Middle frontal gyrus (tissue), 1 donor: ENCODE results near the gene SDK1.

Experiments used
- DNase-seq: peaks from one replicate; pipeline ENCODE4 v3.0.0-alpha.2; 2015; ENCODE audit warnings: low spot score; ENCODE audit errors: extremely low spot score

Gene SDK1

GRCh38 chr7:3518546-3518945, 217.5 kb downstream of the SDK1 start:
- no peak for DNase-seq

GRCh38 chr7:3520206-3520605, 219.2 kb downstream of the SDK1 start:
- DNase-seq, result no peak

- no peak for DNase-seq
Measured at GRCh38 chr7:3527496-3528124, 226.6 kb downstream of the SDK1 start.

GRCh38 chr7:3533040-3533439, 232.0 kb downstream of the SDK1 start:
- DNase-seq, result no peak

GRCh38 chr7:3537210-3537875, 236.3 kb downstream of the SDK1 start:
- no peak for DNase-seq

GRCh38 chr7:3538041-3538440, 237.0 kb downstream of the SDK1 start:
- no peak for DNase-seq

- DNase-seq, result no peak
Measured at GRCh38 chr7:3540456-3541220, 239.6 kb downstream of the SDK1 start.

GRCh38 chr7:3544202-3544601, 243.2 kb downstream of the SDK1 start:
- DNase-seq, result no peak

- no peak for DNase-seq
Measured at GRCh38 chr7:3548815-3549214, 247.8 kb downstream of the SDK1 start.

- no peak for DNase-seq
Measured at GRCh38 chr7:3549601-3550000, 248.5 kb downstream of the SDK1 start.

GRCh38 chr7:3551536-3551935, 250.5 kb downstream of the SDK1 start:
- no peak for DNase-seq

GRCh38 chr7:3552499-3552898, 251.4 kb downstream of the SDK1 start:
- DNase-seq, result no peak

- no peak for DNase-seq
Measured at GRCh38 chr7:3558400-3558799, 257.3 kb downstream of the SDK1 start.

GRCh38 chr7:3559278-3559677, 258.2 kb downstream of the SDK1 start:
- DNase-seq, result no peak

- DNase-seq, result no peak
Measured at GRCh38 chr7:3560495-3560894, 259.4 kb downstream of the SDK1 start.

- DNase-seq, result no peak
Measured at GRCh38 chr7:3561932-3562331, 260.9 kb downstream of the SDK1 start.

- DNase-seq, result no peak
Measured at GRCh38 chr7:3564231-3564630, 263.2 kb downstream of the SDK1 start.

- DNase-seq, result no peak
Measured at GRCh38 chr7:3568516-3568915, 267.5 kb downstream of the SDK1 start.

GRCh38 chr7:3569643-3570042, 268.6 kb downstream of the SDK1 start:
- no peak for DNase-seq

- no peak for DNase-seq
Measured at GRCh38 chr7:3573151-3573550, 272.1 kb downstream of the SDK1 start.

- no peak for DNase-seq
Measured at GRCh38 chr7:3574386-3574785, 273.3 kb downstream of the SDK1 start.

GRCh38 chr7:3575753-3576531, 274.9 kb downstream of the SDK1 start:
- DNase-seq, result no peak
